ENCODE measurements around the gene DEFB114. TPM values are rescaled to one million over a fixed set of nuclear protein-coding genes. Genes with fewer than 3 reads are reported as not detected.

DEFB114 gene
- total RNA-seq, 2 experiments from 2014 or later = not detected

DNA sequence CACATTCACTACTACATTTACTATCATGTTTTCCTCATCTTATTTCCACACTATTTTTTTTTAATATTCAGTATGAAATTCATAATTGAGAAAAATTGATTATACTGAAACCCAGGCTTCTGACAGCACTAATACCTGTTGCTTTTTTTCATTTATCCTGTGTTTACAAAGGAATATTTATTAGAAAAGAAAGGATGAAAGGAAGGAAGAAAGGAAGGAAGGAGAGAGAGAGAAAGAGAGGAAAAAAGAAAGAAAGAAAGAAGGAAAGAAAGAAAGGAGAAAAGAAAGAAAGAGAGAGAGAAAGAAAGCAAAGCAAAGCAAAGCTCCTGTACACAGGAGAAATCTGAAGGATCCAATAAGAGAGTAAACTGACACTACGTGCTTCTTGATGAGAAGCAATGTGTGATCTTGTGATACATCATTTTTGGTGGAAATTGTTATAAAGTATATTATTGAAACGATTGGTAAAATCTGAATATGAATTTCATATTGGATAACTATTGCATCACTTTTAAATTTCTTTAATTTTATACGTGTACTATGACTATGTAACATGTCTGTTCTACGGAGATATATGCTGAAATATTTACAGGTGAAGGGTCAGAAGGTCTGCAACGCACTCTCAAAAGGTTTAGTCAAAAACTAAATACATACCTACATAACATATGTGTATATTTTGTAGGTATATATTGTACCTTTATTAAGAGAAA lies 43.9 kb downstream of the DEFB114 start:
- no peak for DNase-seq
- H3K4me1 Mint-ChIP-seq = no peaks in the 10 kb centered on the region
- no peak overlapping the region for H3K27ac Mint-ChIP-seq
- no peaks in the 10 kb centered on the region for H3K36me3 Mint-ChIP-seq (ENCODE audit: low read depth)
- no peaks in the 10 kb centered on the region for H3K9me3 Mint-ChIP-seq
- ChIA-PET CTCF (no interaction called here), POLR2A (no interaction called here)
- no peak overlapping the region for H3K4me3 Mint-ChIP-seq
- H3K27me3 Mint-ChIP-seq = no peaks in the 10 kb centered on the region

DNA sequence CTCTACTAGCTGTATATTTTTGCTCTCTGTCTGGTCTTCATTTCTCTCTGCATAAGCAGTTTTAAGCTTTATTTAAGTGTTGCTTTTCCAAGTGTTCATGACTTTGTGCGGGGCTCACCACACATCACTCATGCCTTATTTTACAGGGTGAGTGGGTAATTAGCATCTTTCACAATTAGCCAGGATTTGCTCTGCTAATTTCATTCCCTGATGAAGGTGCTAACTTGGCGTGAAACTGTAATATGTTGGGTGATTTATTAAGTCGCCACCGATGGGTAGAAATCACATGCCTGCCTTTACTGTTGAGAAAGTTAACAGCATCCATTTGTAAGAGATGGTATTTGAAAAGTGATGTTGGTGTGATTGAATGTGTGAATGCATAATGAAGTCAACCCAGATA lies 44.7 kb downstream of the DEFB114 start:
- CTCF ChIA-PET = interaction anchor here (0.6 kb wide), 1 partner anchor 17 kb away, joined by 3 read pairs; no protein-coding TSS in a partner anchor
- H3K27ac Mint-ChIP-seq = no peak overlapping the region
- POLR2A ChIA-PET = no interaction called here

DNA sequence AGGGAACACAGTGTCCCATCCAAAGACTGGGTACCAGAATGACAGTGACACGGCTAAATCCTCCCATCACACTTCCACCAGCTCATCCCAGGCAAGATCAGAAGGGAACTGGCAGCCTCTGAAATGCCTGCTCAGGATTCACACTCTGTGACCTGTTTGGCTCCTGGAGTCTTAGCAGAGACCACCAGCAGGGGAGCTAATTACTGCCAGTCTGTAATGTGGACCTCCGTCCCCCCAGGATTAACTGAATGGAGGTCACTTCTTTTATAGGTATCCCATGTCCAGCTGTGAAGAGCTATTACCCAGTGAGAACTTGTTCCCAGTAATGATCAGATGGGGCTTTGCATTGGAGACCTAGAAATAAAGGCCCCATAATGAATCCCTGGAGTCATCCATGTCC lies 45.2 kb downstream of the DEFB114 start:
- H3K4me1 Mint-ChIP-seq = no peaks in the 10 kb centered on the region
- H3K9me3 Mint-ChIP-seq = no peaks in the 10 kb centered on the region
- no peak overlapping the region for H3K27ac Mint-ChIP-seq
- H3K36me3 Mint-ChIP-seq (ENCODE audit: low read depth) = no peaks in the 10 kb centered on the region
- POLR2A ChIA-PET = no interaction called here
- H3K27me3 Mint-ChIP-seq = no peaks in the 10 kb centered on the region
- CTCF ChIA-PET = no interaction called here
- H3K4me3 Mint-ChIP-seq = no peak overlapping the region
- no peak for DNase-seq

More for the DNA sequence above, 44.7 kb downstream of the DEFB114 start:
- H3K36me3 Mint-ChIP-seq (ENCODE audit: low read depth) = no peaks in the 10 kb centered on the region
- no peaks in the 10 kb centered on the region for H3K9me3 Mint-ChIP-seq
- DNase-seq = no peak
- no peak overlapping the region for H3K4me3 Mint-ChIP-seq
- no peaks in the 10 kb centered on the region for H3K27me3 Mint-ChIP-seq
- H3K4me1 Mint-ChIP-seq = no peaks in the 10 kb centered on the region

GRCh38 chr6:49915035-49915434 lies 48.9 kb downstream of the DEFB114 start:
- Mint-ChIP-seq H3K4me1 (no peaks in the 10 kb centered on the region), H3K36me3 (ENCODE audit: low read depth) (no peaks in the 10 kb centered on the region), H3K4me3 (no peak overlapping the region), H3K9me3 (no peaks in the 10 kb centered on the region), H3K27me3 (no peaks in the 10 kb centered on the region), H3K27ac (no peak overlapping the region)
- no peak for DNase-seq
- ChIA-PET CTCF (no interaction called here), POLR2A (no interaction called here)

GRCh38 chr6:49913636-49914375 lies 50.2 kb downstream of the DEFB114 start:
- DNase-seq = no peak
- Mint-ChIP-seq H3K27me3 (no peaks in the 10 kb centered on the region), H3K27ac (no peak overlapping the region), H3K4me1 (no peaks in the 10 kb centered on the region), H3K4me3 (no peak overlapping the region), H3K9me3 (no peaks in the 10 kb centered on the region), H3K36me3 (ENCODE audit: low read depth) (no peaks in the 10 kb centered on the region)
- CTCF ChIA-PET = no interaction called here
- POLR2A ChIA-PET = no interaction called here

DNA sequence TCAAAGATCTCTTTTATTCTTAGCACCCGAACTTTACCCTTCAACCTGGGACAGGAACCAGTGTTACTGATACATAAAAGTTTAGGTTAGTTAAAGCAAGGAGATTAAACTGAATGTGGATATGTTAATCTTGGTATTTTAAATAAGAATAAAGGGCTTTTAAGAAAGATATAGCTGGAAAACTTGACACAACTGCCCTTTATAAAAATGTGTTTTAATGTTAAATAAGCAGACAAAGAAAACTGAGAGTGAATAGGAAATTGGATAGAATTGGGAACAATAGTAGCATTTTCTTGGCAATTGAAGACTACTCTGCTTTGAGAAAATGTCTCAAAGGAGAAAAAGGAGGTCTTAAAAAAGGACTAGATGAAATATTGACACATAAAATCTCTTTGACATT lies 51.8 kb downstream of the DEFB114 start:
- DNase-seq = no peak
- CTCF ChIA-PET = no interaction called here
- Mint-ChIP-seq H3K4me3 (no peak overlapping the region), H3K27ac (no peak overlapping the region), H3K9me3 (no peaks in the 10 kb centered on the region), H3K27me3 (no peaks in the 10 kb centered on the region), H3K36me3 (ENCODE audit: low read depth) (no peaks in the 10 kb centered on the region), H3K4me1 (no peaks in the 10 kb centered on the region)
- POLR2A ChIA-PET = no interaction called here

DNA sequence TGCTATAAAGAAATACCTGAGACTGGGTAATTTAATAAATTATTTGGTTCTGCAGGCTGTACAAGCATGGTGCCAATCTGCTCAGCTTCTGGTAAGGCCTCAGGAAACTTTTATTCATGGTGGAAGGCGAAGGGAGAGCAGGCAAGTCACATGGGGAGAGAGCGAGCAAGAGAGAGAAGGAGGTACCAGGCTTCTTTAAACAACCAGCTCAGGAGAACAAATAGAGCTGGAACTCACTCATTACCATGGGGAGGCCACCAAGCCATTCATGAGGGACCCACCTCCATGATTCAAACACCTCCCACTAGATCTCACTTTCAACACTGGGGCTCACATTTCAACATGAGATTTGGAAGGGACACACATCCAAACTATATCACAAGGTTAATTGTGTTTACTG lies 52.7 kb downstream of the DEFB114 start:
- H3K4me1 Mint-ChIP-seq = no peaks in the 10 kb centered on the region
- no peaks in the 10 kb centered on the region for H3K36me3 Mint-ChIP-seq (ENCODE audit: low read depth)
- H3K27ac Mint-ChIP-seq = no peak overlapping the region
- H3K4me3 Mint-ChIP-seq = no peak overlapping the region
- H3K9me3 Mint-ChIP-seq = no peaks in the 10 kb centered on the region
- ChIA-PET POLR2A (no interaction called here), CTCF (no interaction called here)
- DNase-seq = no peak
- H3K27me3 Mint-ChIP-seq = no peaks in the 10 kb centered on the region

Other genes starting within 250 kb of the DEFB114 start
- gene CRISP3, start 219.8 kb downstream of the DEFB114 start, total RNA-seq = not detected
- gene PGK2, start 176.9 kb downstream of the DEFB114 start, total RNA-seq = not detected
- gene CRISP1, start 97.6 kb downstream of the DEFB114 start, total RNA-seq = not detected
- not detected for gene DEFB113, start 5.5 kb upstream of the DEFB114 start, total RNA-seq
- not detected for gene DEFB110, start 57.8 kb upstream of the DEFB114 start, total RNA-seq
- gene DEFB112, start 85.8 kb upstream of the DEFB114 start, total RNA-seq = not detected

All from activated CD4-positive, alpha-beta T cell treated with anti-CD3 and anti-CD28 coated beads, Interleukin-2, amount 10 ng/mL, durations not matched to agents 7 days and 5 days (primary cell).